CD4-positive, alpha-beta T cell treated with Interleukin-15 for 1 hour (primary cell): ENCODE measurements around the gene GLS.

ENCODE experiments used
- DNase-seq: peaks from one replicate; pipeline ENCODE4 v3.0.0-alpha.2; 2020

Gene GLS

GRCh38 chr2:190889175-190889943, 8.7 kb downstream of the GLS start:
- no peak for DNase-seq

DNA sequence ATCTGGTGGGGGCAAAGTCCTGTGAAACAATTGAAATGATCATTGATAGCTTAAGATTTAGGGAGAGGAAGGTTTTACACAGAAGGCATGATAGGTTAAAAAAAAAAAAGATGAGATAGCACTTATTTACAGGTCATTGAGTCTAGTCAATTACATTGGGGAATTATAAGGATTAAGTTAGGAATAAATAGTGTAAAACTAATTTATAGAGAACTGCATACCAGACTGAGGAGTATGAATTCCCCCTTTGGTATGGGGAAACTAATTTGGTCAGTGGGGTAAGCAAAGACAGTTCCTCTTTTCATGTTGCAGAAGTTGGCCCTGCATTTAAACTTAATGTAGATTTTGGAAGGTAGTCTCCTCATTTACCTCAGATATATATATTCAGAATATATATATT, 10.8 kb downstream of the GLS start:
- no peak for DNase-seq

DNA sequence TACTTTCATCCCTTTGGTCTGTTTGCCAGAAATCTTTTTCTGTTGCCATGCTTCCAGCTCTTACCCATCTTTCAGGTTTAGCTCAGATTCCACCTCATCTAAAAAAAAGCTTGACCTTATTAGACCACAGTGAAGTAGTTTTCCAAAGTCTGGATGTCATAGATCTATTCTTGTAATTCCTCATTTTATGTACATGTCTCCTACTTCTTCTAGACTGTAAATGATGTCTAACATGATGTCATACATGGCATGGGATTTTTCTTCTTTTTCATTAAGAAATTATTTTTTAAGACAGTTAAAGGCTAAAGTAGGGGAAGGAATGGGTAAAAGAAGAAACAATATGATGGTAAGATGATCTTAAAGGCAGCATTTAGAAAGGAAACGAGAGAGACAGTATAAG, 11.3 kb downstream of the GLS start:
- DNase-seq, result no peak

DNA sequence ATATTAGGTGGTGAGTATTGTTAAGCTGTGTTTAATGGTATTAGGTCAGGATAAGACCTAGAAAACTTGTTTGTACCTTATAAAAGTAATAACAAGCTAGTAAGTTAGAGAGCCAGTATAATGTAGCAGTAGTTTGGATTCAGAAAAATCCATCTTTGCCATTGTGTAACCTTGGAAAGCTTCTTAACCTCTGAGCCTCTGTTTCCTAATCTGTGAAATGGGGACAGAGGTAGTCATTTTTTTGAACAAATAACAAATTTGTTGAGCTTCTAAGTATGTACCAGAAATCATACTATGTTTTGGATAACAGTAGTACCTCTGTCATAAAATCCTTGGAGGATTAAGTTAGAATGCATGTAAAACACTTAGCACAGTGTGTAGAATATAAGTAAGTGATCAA, 12.5 kb downstream of the GLS start:
- no peak for DNase-seq

DNA sequence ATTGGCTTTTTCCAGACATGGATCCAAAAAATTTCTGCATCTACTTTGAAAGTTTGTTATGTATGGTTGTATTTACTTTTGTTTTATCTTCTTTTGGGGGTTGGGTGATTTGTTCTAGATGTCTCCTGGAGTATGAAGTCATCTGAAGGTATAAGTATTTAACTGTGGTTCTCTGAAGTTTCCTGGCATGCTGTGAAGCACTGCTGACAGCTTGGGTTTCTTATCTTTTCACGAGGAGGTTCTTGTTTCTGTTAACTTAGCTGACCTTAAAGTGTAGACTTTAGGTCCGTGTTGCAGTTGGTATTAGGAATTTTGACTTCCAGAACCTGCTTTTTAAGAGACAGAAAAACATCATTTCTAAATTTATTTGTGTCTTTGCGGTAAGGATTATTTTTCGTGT, 15.9 kb downstream of the GLS start:
- DNase-seq, result no peak

- DNase-seq, result no peak
Measured at GRCh38 chr2:190903693-190904450, 23.3 kb downstream of the GLS start.

DNA sequence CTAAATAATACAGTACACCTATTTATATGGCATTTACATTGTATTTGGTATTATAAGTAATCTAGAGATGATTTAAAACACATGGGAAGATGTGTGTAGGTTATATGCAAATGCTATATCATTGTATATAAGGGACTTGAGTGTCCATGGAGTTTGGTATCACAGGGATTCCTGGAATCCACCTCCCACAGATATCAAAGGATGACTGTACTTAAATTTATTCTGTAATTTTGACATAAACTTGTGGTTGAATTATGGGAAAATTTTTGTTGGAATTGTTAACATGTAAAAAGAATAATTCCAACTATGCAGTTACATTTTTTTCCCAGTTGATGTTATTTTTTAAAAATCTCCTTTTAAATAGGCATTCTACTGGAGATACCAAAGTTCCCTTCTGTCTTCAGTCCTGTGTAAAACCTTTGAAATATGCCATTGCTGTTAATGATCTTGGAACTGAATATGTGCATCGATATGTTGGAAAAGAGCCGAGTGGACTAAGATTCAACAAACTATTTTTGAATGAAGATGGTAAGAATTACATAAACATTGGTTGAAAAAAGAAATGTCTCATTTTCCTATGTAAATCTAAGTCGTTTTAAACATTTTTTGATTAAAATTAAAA, 24.1 kb downstream of the GLS start:
- no peak for DNase-seq

GRCh38 chr2:190908532-190908931, 27.9 kb downstream of the GLS start:
- no peak for DNase-seq

- DNase-seq, result no peak
Measured at GRCh38 chr2:190909680-190910079, 29.1 kb downstream of the GLS start.

- DNase-seq, result no peak
Measured at GRCh38 chr2:190910341-190911136, 29.9 kb downstream of the GLS start.

DNA sequence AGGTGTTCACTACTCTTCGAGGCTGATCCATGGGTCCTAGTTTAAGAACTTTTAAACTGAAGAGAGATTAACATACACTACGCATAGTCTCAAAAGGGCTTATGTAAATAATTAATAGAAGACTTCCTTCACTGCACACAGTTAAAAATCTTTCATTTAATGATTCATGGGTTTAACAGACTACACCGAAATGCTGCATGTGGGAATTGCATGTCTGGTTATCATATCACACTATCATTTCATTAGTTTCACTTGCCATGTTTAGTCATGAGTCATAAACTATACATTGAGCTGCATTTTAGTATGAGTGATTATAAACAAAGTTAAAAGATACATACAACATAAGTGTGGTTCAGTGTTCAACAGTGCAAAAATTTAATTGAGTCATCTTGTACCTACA, 31.2 kb downstream of the GLS start:
- no peak for DNase-seq

DNA sequence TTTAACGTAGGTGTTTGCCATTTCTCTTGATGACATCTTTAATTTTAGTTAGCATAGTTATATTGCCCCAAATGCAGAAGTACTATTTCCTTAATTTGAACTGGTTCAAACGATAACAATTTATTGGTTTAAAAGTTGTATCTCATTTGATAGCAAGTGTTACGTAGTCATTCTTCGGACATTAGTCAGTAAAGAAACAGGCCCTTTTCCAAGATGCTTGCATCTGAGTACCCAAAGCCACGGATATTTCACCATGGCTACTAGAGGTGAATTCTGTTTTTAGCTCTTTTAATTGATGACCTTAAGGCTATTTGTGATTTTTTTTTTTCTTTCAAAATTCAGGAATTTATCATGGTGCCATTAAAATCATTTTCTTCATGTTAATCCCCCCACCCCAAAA, 32.1 kb downstream of the GLS start:
- no peak for DNase-seq

- DNase-seq, result no peak
Measured at GRCh38 chr2:190913725-190914124, 33.1 kb downstream of the GLS start.

GRCh38 chr2:190916829-190917228, 36.2 kb downstream of the GLS start:
- DNase-seq, result no peak

GRCh38 chr2:190920085-190920484, 39.5 kb downstream of the GLS start:
- no peak for DNase-seq

- no peak for DNase-seq
Measured at GRCh38 chr2:190922376-190922775, 41.8 kb downstream of the GLS start.

- no peak for DNase-seq
Measured at GRCh38 chr2:190927301-190927700, 46.7 kb downstream of the GLS start.

- DNase-seq, result no peak
Measured at GRCh38 chr2:190929919-190930318, 49.3 kb downstream of the GLS start.

- no peak for DNase-seq
Measured at GRCh38 chr2:190930411-190930810, 49.8 kb downstream of the GLS start.

DNA sequence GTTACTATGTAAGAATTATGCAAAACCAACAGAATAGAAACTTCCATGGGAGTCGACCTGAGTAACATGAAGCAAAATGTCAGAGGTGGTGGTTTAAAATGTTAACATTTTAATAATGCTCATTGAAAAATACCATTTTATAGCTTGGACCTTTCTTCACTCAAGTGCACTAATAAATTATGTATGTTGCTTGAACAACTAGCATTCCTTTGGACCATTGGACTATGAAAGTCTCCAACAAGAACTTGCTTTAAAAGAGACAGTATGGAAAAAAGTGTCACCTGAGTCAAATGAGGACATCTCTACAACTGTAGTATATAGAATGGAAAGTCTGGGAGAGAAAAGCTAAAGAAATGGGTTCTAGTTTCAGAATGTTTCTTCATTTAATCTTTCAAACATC, 51.9 kb downstream of the GLS start:
- no peak for DNase-seq

DNA sequence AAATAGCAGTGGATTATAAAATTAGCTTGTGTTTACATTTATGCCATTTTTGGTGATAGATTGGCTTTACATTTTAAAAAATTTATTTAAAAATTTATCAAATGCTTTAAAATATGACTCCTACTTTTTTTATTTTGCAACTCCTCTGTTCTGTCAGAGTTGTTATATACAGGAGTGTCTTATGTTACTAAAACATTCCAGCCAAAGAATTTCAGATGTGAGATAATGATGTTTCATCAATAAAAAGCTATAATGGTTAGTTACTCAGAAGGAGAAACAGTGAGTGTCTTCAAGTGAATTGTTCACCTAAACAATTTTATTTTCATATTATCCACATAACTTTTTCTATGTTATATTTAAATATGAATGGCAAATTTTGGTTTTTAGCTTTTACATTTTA, 52.7 kb downstream of the GLS start:
- no peak for DNase-seq

DNA sequence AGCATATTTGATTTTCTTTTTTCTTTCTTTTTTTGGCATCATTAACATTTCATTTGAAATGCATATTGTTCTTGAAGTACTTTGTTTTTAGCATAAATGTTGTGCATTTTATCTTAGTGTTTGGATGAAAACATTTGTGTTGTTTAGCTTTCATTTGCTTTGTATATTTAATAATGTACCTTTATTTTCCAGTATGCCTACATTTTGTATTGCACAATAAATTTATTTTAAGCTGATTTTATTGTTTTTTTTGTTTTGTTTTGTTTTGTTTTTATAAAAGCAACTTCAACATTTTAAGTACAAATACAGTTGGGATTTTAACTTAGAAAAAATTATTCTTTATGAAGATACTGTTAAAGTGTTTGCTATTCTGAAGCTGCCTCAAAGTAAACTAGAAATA, 54.4 kb downstream of the GLS start:
- no peak for DNase-seq

DNA sequence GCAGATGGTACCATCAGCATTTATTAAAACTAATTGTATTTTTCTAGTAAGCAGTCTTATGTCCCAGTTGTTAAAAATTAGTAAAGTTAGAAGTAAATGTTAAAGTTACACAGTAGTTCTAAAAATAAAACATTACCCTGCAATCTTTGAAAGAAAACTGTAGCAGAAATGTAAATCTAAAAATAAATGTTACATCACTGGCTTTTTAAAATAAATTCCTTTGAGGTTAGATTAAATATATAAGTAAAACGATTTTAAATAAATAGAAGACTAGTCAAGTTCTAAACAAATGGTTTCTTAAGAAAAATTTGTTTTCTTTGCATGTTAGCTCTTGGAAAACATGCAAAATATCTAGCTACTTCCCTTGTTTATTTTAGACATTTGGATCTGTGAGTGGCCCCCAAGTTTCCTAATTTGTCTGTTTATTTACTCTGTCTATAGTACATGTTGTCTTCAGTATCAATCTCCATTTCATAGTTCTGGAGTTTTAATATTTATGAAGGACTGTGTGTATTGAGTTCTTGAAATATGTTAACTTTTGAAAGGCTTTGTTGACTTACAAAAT, 58.2 kb downstream of the GLS start:
- DNase-seq, result no peak
